RWPE1 (cell line): ENCODE results near the gene KIF3B.

Source experiments
- CTCF ChIA-PET: fragments of 350-600 bp; sonication (Branson Sonifier 250); formaldehyde crosslinking; extraction: SDS; loops from one replicate; lab custom pipeline; 2021; lab: Yijun Ruan, JAX
- POLR2A ChIA-PET: fragments of 400-600 bp; formaldehyde crosslinking; extraction: SDS; loops from one replicate; lab custom pipeline; 2020; ENCODE audit warnings: antibody characterized with exemption; ENCODE audit not compliant: low non-redundant PET; lab: Yijun Ruan, JAX
- DNase-seq: peaks from one replicate; pipeline ENCODE4 v3.0.0; 2012; ENCODE audit warnings: low spot score
- H3K27ac ChIP-seq: fragments of 450-650 bp; 2 replicates; pipeline ENCODE4 v1.5.1; 2017
- CTCF ChIP-seq: fragments of 450-650 bp; conservative IDR thresholded peaks from 2 replicates; pipeline ENCODE4 v1.5.1; 2017; ENCODE audit warnings: low read depth, mild to moderate bottlenecking

The KIF3B gene

GRCh38 chr20:32314768-32315167 lies 37.3 kb downstream of the KIF3B start:
- no peak overlapping the region for H3K27ac ChIP-seq
- CTCF ChIA-PET, result no interaction called here
- no peak for TF ChIP-seq CTCF
- POLR2A ChIA-PET, result no interaction called here
- no peak for DNase-seq

DNA sequence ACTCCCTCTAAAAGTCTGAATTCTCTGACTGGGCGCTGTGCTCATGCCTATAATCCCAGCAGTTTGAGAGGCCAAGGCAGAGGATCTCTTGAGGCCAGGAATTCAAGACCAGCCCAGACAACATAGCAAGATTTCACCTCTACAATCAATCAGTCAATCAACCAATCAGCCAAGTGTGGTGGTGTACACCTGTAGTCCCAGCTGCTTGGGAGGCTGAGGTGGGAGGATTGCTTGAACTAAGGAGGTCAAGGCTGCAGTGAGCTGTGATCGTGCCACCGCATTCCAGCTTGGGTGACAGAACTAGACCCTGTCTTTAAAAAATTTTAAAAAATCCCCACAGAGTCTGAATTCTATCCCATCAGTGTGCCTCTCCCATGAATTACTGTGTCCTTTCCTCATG lies 37.9 kb downstream of the KIF3B start:
- ChIA-PET CTCF (interaction anchor here (0.6 to 0.7 kb wide), 3 partner anchors 22 to 150 kb away, joined by 3 to 5 read pairs (median 4); no protein-coding TSS in a partner anchor), POLR2A (no interaction called here)

GRCh38 chr20:32315891-32316290 lies 38.4 kb downstream of the KIF3B start:
- ChIA-PET CTCF (interaction anchor here (0.6 to 0.7 kb wide), 3 partner anchors 69 to 150 kb away, joined by 3 to 5 read pairs (median 4); no protein-coding TSS in a partner anchor), POLR2A (no interaction called here)
- H3K27ac ChIP-seq, result no peak overlapping the region
- no peak for TF ChIP-seq CTCF
- DNase-seq, result no peak

More for the DNA sequence above, 37.9 kb downstream of the KIF3B start:
- no peak for TF ChIP-seq CTCF
- no peak overlapping the region for H3K27ac ChIP-seq
- no peak for DNase-seq

GRCh38 chr20:32316667-32317066 lies 39.2 kb downstream of the KIF3B start:
- ChIA-PET CTCF (interaction anchor here (0.5 to 0.7 kb wide), 3 partner anchors 34 to 941 kb away, joined by 3 to 4 read pairs (median 3); no protein-coding TSS in a partner anchor), POLR2A (no interaction called here)
- DNase-seq, result no peak
- H3K27ac ChIP-seq, result peak overlapping the region; percentile 4; the same call in 1 of the 2 replicates
- TF ChIP-seq CTCF, result no peak

GRCh38 chr20:32319100-32319499 lies 41.6 kb downstream of the KIF3B start:
- no peak for TF ChIP-seq CTCF
- no peak for DNase-seq
- CTCF ChIA-PET, result no interaction called here
- H3K27ac ChIP-seq, result no peak overlapping the region
- POLR2A ChIA-PET, result no interaction called here

- no peak overlapping the region for H3K27ac ChIP-seq
- CTCF ChIA-PET, result interaction anchor here (0.5 kb wide), 1 partner anchor 86 kb away, joined by 4 read pairs; no protein-coding TSS in a partner anchor
- no peak for TF ChIP-seq CTCF
- no peak for DNase-seq
- POLR2A ChIA-PET, result no interaction called here
These were observed 42.9 kb downstream of the KIF3B start for GRCh38 chr20:32320305-32320704.
